Thoracic aorta endothelial cell (primary cell): Measurements from ENCODE around the gene SGMS2. TPM values are rescaled to one million over a fixed set of nuclear protein-coding genes. Genes with fewer than 3 reads are reported as not detected.

ENCODE experiments used
- small RNA-seq: library from RNA; depleted of rRNA; stranded (forward); fragments of <200 nt; gene quantifications from one replicate; pipeline ENCODE3, GENCODE V24; 2012
- total RNA-seq: library from RNA; depleted of rRNA; stranded (reverse); fragments of >200 nt; gene quantifications from 2 replicates; pipeline ENCODE4 v1.2.3, GENCODE V29; 2012

The SGMS2 gene
- 91.4 and 98.2 TPM in 2 replicates for total RNA-seq

GRCh38 chr4:107824350-107825071 is at the start of gene SGMS2:
Gene SGMS2 (plus strand): TSS chr4:107824932. CDS start chr4:107895554, 70,622 bp downstream.

GRCh38 chr4:107930821-107931774 is 106.4 kb downstream of the SGMS2 start, which contains the start of gene CYP2U1:
Gene CYP2U1 (plus strand): TSS chr4:107931549. CDS start chr4:107931644, 95 bp downstream.

Small RNA genes within 50 kb of the gene (small RNA-seq; reads per million reads assigned to genes)
- 0.21 reads per million for gene RNU6-733P

Other genes with a start within 250 kb of the SGMS2 start
- 89.6 and 97.6 TPM in 2 replicates for gene PAPSS1, start 104.7 kb upstream of the SGMS2 start, total RNA-seq
- gene CYP2U1, start 106.6 kb downstream of the SGMS2 start, total RNA-seq = 7.3 and 7.7 TPM in 2 replicates
- 10.6 and 16.2 TPM in 2 replicates for gene HADH, start 165.0 kb downstream of the SGMS2 start, total RNA-seq